Measurements from ENCODE around the gene TLE5. TPM values are rescaled to one million over a fixed set of nuclear protein-coding genes. Genes with fewer than 3 reads are reported as not detected.

The TLE5 gene
- polyA plus RNA-seq, 2 of the 4 experiments (the other 2 are of a cell fraction) = 171 to 216 TPM

GRCh38 chr19:3102239-3103140 lies 40.2 kb upstream of the TLE5 start:
- TF ChIP-seq SMC3 (IDR thresholded peaks at IDR 0.05) = no peak
- no peak for TF ChIP-seq ESRRA (IDR thresholded peaks at IDR 0.05; ENCODE audit: borderline replicate concordance, low read length)
- no peak for TF ChIP-seq FOXS1 (CRISPR knock-in tag; IDR thresholded peaks at IDR 0.05)
- no peak for TF ChIP-seq FOSB (CRISPR knock-in tag; IDR thresholded peaks at IDR 0.05)
- TF ChIP-seq NR3C1 (IDR thresholded peaks at IDR 0.05) = no peak
- TF ChIP-seq MYC (IDR thresholded peaks at IDR 0.05; ENCODE audit: borderline replicate concordance, low read length) = no peak
- no peak for TF ChIP-seq NFE2L2 (conservative IDR thresholded peaks at IDR 0.05; ENCODE audit: low read length)
- TF ChIP-seq HDAC2 (IDR thresholded peaks at IDR 0.05) = no peak
- TF ChIP-seq, protein P1, sequence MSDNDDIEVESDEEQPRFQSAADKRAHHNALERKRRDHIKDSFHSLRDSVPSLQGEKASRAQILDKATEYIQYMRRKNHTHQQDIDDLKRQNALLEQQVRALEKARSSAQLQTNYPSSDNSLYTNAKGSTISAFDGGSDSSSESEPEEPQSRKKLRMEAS (IDR thresholded peaks at IDR 0.05) = no peak
- no peak for TF ChIP-seq RCOR1 (IDR thresholded peaks at IDR 0.05; ENCODE audit: low read depth, low read length)
- TF ChIP-seq TP53 (CRISPR knock-in tag; IDR thresholded peaks at IDR 0.05) = no peak
- H3K4me2 ChIP-seq = no peak overlapping the region
- WGBS (ENCODE audit: missing lambda C conversion rate) = 93% methylated on average over 18 of the region's 34 CpGs
- peaks cover 4% of the 10 kb centered on the region; the same call in 1 of the 3 replicates for H3K4me1 ChIP-seq
- no peak overlapping the region for H3K27ac ChIP-seq
- no peak overlapping the region for H3K4me3 ChIP-seq
- H3K9me3 ChIP-seq = no peaks in the 10 kb centered on the region
- ChIA-PET POLR2A (no interaction called here), CTCF (interaction anchor here (0.5 to 11.6 kb wide), 5 partner anchors 24 to 804 kb away, joined by 3 to 127 read pairs (median 17); no protein-coding TSS in a partner anchor)
- no peak for ATAC-seq
- no peak for DNase-seq (ENCODE audit: low read depth in 1 of 2, low spot score in 1 of 2)
- FAIRE-seq = no peak

- no peak overlapping the region for H3K27ac ChIP-seq
- H3K4me2 ChIP-seq = no peak overlapping the region
- TF ChIP-seq HES2 (IDR thresholded peaks at IDR 0.05) (no peak), JUNB (IDR thresholded peaks at IDR 0.05) (no peak), EHF (CRISPR knock-in tag; IDR thresholded peaks at IDR 0.05) (no peak), KDM1A (IDR thresholded peaks at IDR 0.05; ENCODE audit: low read depth) (no peak), CTCF (IDR thresholded peaks at IDR 0.05) (no peak)
- TF ChIP-seq, protein P1 (IDR thresholded peaks at IDR 0.05) = no peak
- TF ChIP-seq, protein P2, sequence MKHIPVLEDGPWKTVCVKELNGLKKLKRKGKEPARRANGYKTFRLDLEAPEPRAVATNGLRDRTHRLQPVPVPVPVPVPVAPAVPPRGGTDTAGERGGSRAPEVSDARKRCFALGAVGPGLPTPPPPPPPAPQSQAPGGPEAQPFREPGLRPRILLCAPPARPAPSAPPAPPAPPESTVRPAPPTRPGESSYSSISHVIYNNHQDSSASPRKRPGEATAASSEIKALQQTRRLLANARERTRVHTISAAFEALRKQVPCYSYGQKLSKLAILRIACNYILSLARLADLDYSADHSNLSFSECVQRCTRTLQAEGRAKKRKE (CRISPR knock-in tag; IDR thresholded peaks at IDR 0.05; ENCODE audit: low read depth) = no peak
- TF ChIP-seq, protein P3, sequence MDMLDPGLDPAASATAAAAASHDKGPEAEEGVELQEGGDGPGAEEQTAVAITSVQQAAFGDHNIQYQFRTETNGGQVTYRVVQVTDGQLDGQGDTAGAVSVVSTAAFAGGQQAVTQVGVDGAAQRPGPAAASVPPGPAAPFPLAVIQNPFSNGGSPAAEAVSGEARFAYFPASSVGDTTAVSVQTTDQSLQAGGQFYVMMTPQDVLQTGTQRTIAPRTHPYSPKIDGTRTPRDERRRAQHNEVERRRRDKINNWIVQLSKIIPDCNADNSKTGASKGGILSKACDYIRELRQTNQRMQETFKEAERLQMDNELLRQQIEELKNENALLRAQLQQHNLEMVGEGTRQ (IDR thresholded peaks at IDR 0.05) = no peak
- POLR2A ChIA-PET = no interaction called here
- ATAC-seq = no peak
- no peaks in the 10 kb centered on the region for H3K9me3 ChIP-seq
- DNase-seq (ENCODE audit: low read depth in 1 of 2, low spot score in 1 of 2) = no peak
- 74% methylated on average over 3 of the region's 34 CpGs for WGBS (ENCODE audit: missing lambda C conversion rate)
- no peak overlapping the region for H3K4me3 ChIP-seq
- FAIRE-seq = no peak
- H3K4me1 ChIP-seq = peaks cover 8% of the 10 kb centered on the region; the same call in 2 of the 3 replicates
- CTCF ChIA-PET = interaction anchor here (1.1 to 11.6 kb wide), 2 partner anchors 8 to 140 kb away, joined by 5 to 127 read pairs; no protein-coding TSS in a partner anchor
Observed at GRCh38 chr19:3100747-3101730, 38.7 kb upstream of the TLE5 start.
